OCI-LY3 (cell line): ENCODE results near the gene KDM4C.

ENCODE experiments used
- EZH2phosphoT487 ChIP-seq: fragments of 200-600 bp; shearing (Covaris generic); IDR thresholded peaks from 2 replicates; pipeline ENCODE4 v1.6.1; 2018; ENCODE audit warnings: antibody characterized with exemption, mixed run types, low read depth
- TF ChIP-seq, protein P1 (sequence below): fragments of 200-600, 300-600 bp; sonication (generic); IDR thresholded peaks from 2 replicates; pipeline ENCODE4 v1.5.1; 2014; ENCODE audit warnings: antibody characterized with exemption, low read length, low read depth

DNA sequence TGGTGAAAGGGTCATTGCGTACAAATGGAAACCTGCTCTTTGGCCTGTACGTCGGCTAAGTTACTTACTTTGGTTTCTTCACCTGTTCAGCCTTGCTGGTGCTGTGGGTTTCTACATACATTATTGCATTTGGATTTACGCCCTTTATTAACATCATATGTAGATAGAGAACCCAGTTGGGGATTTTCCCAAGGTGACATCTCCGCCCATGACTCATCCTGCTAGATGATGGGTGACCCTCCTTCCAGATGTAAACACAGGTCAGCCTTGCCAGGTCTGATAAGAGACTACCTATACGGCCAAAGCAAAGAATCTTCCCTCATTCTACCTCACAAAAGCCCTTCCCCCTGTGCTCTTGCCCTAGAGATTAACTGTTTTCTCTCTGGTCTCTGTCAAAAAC lies 360.9 kb downstream of the KDM4C start:
- TF ChIP-seq, protein P1, sequence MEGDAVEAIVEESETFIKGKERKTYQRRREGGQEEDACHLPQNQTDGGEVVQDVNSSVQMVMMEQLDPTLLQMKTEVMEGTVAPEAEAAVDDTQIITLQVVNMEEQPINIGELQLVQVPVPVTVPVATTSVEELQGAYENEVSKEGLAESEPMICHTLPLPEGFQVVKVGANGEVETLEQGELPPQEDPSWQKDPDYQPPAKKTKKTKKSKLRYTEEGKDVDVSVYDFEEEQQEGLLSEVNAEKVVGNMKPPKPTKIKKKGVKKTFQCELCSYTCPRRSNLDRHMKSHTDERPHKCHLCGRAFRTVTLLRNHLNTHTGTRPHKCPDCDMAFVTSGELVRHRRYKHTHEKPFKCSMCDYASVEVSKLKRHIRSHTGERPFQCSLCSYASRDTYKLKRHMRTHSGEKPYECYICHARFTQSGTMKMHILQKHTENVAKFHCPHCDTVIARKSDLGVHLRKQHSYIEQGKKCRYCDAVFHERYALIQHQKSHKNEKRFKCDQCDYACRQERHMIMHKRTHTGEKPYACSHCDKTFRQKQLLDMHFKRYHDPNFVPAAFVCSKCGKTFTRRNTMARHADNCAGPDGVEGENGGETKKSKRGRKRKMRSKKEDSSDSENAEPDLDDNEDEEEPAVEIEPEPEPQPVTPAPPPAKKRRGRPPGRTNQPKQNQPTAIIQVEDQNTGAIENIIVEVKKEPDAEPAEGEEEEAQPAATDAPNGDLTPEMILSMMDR, result no peak
- TF ChIP-seq EZH2phosphoT487, result no peak
